PC-3 (cell line): ENCODE data around the gene TIAM2.

Experiments
- CTCF ChIP-seq: fragments of 300-600 bp; sonication (generic); conservative IDR thresholded peaks from 2 replicates; pipeline ENCODE4 v1.5.1; 2017; ENCODE audit warnings: antibody characterized with exemption, low read depth, mild to moderate bottlenecking, low read length
- EZH2phosphoT487 ChIP-seq: fragments of 300-600 bp; sonication (generic); IDR thresholded peaks from 2 replicates; pipeline ENCODE4 v1.6.1; 2018; ENCODE audit warnings: mild to moderate bottlenecking, antibody characterized with exemption, low read length, borderline replicate concordance

- TF ChIP-seq EZH2phosphoT487, result no peak
- TF ChIP-seq CTCF, result no peak
Measured at GRCh38 chr6:155064303-155064702, 69.2 kb downstream of the TIAM2 start.
